Hypothalamus (tissue), 51 donors: ENCODE measurements around the gene KPNA6.
A peak's percentile ranks its signal among the peaks of the same experiment; 100 is the strongest.
"Not testable (repeated sequence)": the region's sequence is repeated elsewhere in the genome, so short reads cannot be mapped to it uniquely, and the experiment has no call there.

Experiments used
- DNase-seq, 51 donors: peaks; one replicate each; lab custom pipeline; 2025; lab: John Stamatoyannopoulos, UW

KPNA6 gene

DNA sequence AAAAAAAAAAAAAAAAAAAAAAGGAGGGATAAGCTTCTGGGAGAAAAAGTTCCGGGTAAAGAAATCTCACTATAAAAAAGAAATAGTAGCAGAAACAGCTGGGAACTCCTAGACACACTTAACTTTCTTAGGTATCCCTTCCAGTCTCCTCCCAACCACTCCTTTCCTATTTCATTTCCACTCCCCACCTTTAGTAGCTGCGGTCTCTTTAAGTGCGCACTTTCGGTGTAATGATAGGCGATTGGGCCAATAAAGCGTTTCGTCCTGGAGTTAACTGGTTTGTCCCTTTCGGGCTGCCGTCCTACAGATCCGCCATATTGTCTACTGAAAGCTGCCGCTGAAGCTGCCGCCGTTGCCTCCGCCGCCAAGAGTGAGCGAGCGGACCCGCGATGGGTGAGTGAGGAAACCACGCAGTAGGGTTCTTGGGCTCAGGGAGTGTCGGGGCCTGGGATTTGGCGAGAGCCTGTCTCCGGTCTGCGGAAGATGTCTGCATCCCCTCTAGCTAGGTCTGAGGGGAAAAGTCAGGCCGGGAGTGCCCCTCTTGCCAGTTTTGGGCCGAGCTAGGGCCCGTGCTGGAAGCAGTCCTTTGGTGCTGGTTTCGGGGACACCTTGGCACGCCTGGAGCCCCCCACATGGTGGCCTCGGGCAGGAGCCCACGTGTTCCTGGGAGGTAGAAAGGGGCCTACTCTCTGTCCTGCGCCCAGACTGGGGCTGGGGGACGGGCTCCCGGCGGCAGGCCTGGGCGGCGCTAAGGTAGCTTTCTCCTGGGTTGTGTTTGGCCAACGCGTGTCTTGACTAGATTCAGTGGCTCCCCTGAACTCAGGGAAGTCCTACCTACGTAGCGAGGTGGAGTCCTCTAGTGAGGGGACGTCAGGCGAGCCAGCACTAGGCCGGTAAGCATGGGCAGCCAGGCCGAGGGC, at the start of gene KPNA6:
TSS of gene KPNA6 (plus strand) at position 315 of the 920 bp plus-strand sequence. CDS start at position 390, 75 bp downstream.
- peak; percentile 35 to 94 (median 78) for DNase-seq

- DNase-seq: no peak
Measured at GRCh38 chr1:32060914-32061313, 46.9 kb upstream of the KPNA6 start.

DNA sequence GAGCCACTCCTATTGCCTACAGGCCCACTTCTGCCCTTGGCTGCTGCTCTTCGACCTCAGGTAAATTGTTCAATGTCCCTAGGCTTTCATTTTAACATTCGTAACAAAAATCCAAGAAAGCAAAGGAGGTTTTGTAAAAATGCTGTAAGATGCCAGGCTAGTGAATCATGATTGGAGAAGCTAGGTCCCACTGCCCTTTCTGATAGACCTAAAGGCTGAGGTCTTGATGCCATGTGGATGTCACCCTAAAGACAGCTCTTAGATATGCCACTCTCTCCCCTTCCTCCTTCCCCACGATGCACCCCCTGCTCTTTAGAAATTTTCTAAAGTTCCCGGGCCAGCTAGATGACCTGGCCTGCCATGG, 45.0 kb upstream of the KPNA6 start:
- DNase-seq: no peak

- DNase-seq: peak in 3 of 51 donors; percentile 5 to 46 (median 45)
Measured at GRCh38 chr1:32063261-32063681, 44.6 kb upstream of the KPNA6 start.

DNA sequence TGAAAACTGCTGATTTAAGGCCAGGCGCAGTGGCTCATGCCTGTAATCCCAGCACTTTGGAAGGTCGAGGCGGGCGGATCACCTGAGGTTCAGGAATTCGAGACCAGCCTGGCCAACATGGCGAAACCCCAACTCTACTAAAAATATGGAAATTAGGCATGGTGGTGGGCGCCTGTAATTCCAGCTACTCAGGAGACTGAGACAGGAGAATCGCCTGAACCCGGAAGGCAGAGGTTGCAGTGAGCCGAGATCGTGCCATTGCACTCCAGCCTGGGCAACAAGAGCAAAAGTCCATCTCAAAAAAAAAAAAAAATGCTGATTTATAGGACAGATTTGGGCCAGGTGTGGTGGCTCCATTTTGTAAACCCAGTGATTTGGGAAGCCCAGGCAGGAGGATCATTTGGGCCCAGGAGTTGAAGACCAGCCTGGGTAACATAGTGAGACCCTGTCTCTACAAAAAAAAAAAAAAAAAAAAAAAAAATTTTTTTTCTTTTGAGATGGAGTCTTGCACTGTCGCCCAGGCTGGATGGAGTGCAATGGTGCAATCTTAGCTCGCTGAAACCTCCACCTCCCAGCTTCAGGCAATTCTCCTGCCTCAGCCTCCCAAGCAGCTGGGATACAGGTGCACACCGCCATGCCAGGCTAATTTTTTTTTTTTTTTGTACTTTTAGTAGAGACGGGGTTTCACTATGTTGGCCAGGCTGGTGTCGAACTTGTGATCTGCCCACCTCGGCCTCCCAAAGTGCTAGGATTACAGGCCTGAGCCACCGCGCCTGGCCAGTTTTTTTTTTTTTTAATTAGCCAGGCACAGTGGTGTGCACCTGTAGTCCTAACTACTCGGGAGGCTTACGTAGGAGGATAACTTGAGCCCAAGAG, 42.0 kb upstream of the KPNA6 start:
- not testable (repeated sequence) for DNase-seq

DNA sequence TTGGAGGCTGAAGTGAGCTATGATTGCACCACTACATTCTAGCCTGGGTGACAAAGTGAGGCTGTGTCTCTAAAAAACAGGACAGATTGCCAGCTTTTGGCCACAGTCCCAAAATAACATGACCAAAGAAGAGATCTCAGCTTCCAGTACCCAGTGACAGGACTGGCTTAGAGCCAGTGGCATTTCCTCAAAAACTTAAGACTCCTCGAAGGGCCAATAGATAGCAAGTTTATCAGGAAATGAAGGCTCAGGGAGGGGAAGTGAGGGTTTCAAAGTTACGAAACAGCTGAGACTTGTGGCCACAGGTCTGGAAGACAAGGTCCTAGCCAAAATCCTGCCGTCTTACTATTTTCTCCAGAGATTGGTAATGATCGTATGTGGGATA, 41.4 kb upstream of the KPNA6 start:
- peak in 17 of 51 donors; percentile 8 to 58 (median 26) for DNase-seq

- no peak for DNase-seq
Measured at GRCh38 chr1:32068957-32069588, 38.8 kb upstream of the KPNA6 start.

DNA sequence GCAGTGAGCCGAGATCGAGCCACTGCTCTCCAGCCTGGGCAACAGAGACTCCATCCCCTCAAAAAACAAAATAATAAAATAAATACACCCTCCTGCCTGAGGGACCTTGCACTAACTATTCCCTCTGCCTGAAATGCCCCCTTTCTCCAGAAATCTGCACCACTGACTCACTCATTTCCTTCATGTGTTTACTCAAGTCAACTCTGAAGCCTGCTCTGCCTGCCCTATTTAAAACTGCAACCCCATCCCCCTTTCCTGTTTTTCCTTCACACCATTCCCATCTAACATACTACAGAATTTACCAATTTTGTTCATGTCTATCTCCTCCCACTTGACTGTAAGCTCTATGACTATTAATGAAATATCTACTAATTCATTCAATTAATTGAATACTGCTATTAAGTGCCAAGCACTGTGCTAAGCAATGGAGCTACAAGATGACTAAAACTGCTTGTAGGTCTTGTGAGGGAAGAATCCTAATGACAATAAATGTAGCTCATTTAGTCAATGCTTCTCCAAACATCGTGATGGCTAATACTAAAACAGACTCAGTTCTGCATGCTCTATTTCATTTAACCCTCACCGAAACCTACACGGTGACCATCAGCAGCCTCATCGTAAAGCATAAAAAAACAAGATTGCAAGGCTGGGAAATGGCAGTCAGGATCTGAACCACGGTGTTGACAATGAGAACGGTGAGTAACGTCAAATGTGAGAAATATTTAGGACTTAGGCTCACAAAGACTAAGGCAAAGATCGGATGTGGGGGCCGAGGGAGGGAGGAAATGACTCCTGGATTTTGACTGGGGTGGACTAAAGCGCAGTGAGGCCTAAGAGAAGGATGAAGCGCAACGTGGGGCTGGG, 35.9 kb upstream of the KPNA6 start:
- no peak for DNase-seq

- DNase-seq: peak; percentile 79 to 98 (median 94)
Measured at GRCh38 chr1:32072622-32073298, 35.1 kb upstream of the KPNA6 start, which contains the start of gene TMEM39B. TMEM39B (plus strand) TSS chr1:32072939; CDS start chr1:32073048, 109 bp downstream.

- DNase-seq: peak in 5 of 51 donors; percentile 2 to 87 (median 82)
Measured at GRCh38 chr1:32073299-32074229, 34.3 kb upstream of the KPNA6 start.

GRCh38 chr1:32074841-32075240, 33.0 kb upstream of the KPNA6 start:
- no peak for DNase-seq

DNA sequence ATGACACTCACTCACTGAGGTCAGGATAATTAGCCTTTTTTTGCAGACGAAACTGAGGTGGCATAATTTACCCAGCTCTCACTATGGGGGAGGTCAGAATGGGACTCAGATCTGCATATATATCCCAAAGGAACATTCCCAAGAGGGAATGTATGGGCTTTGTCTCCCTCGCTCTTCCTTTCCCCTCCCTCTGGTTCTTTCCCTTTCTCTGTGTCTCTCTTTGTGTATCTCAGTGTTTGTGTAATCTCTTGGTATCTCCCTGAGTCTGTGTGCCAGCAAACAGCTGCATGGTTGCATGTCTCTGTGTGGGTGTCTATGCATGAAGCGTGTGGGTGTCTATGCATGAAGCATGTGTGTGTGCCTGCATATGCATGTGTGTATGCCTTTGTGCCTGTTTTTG, 30.4 kb upstream of the KPNA6 start:
- peak in 1 of 51 donors; percentile 4 for DNase-seq

DNA sequence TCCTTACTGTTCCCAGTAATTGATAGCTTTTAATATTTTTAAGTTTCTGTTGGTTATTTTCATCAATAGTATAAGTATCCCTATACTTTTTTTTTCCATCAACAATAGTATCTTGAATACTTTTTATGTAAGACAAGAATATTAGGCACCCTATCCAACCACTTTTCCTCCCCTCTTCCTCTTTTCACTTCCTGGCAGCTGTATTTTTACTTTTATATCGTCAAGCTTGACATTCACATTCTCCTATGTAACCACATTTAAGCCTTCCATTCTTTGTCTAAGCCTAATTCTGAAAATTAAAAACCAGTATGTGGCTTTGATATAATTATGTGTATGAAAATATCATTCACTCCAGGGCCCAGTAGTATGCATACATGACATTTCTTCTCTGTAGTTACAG, 25.8 kb upstream of the KPNA6 start:
- DNase-seq: no peak

- DNase-seq: not testable (repeated sequence)
Measured at GRCh38 chr1:32086381-32086780, 21.5 kb upstream of the KPNA6 start.

DNA sequence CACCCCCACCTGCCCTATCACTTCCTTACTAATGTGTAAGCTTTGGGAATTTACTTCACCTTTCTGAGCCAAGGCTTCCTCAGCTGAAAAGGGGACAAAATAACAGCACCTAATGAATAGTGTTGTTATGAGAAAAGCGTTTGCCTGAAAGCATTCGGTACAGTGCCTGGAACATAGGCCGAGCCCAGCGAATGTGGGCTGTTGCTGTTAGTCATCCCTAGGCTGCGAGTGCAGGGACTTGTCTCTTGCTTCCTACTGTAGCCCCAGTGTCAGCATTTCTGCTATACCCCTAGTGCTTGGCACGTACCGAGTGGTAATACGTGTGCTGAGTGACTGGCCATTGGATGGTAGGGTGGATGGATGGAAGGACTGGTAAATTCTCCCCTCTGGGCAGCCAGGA, 16.7 kb upstream of the KPNA6 start:
- DNase-seq: peak in 1 of 51 donors; percentile 5

- no peak for DNase-seq
Measured at GRCh38 chr1:32091591-32091990, 16.3 kb upstream of the KPNA6 start.

GRCh38 chr1:32094746-32095521, 12.9 kb upstream of the KPNA6 start:
- DNase-seq: no peak
